RPMI7951 (cell line): ENCODE measurements around the gene HPS4. TPM values are rescaled to one million over a fixed set of nuclear protein-coding genes. Genes with fewer than 3 reads are reported as not detected.

Experiments
- DNase-seq: peaks from one replicate; pipeline ENCODE4 v3.0.0-alpha.2; 2012; ENCODE audit warnings: low read depth
- total RNA-seq: library from RNA; depleted of rRNA; stranded (reverse); fragments of >200 nt; shearing (Covaris generic); gene quantifications from 2 replicates; pipeline ENCODE4 v1.2.3, GENCODE V29; 2014

The HPS4 gene
- total RNA-seq, 1 experiment from 2014 or later: 18.5 TPM

GRCh38 chr22:26499188-26499703 is 15.7 kb upstream of the HPS4 start:
- DNase-seq: no peak

- no peak for DNase-seq
Observed at GRCh38 chr22:26496456-26496855, 12.9 kb upstream of the HPS4 start.

GRCh38 chr22:26494506-26494905 is 10.9 kb upstream of the HPS4 start:
- DNase-seq: no peak

- no peak for DNase-seq
Observed at GRCh38 chr22:26492220-26492619, 8.6 kb upstream of the HPS4 start.

GRCh38 chr22:26489447-26490036 is 6.0 kb upstream of the HPS4 start:
- peak; percentile 46 for DNase-seq

- no peak for DNase-seq
Observed at GRCh38 chr22:26487996-26488395, 4.4 kb upstream of the HPS4 start.

- DNase-seq: no peak
Observed at GRCh38 chr22:26486394-26486793, 2.8 kb upstream of the HPS4 start.

GRCh38 chr22:26485806-26486390 is 2.3 kb upstream of the HPS4 start:
- no peak for DNase-seq

GRCh38 chr22:26485013-26485412 is 1.4 kb upstream of the HPS4 start:
- no peak for DNase-seq

GRCh38 chr22:26484360-26484706 is 750 bp upstream of the HPS4 start:
- no peak for DNase-seq

GRCh38 chr22:26483043-26483438 is 542 bp downstream of the HPS4 start:
- no peak for DNase-seq

- no peak for DNase-seq
Observed at GRCh38 chr22:26482161-26482560, 1.4 kb downstream of the HPS4 start.

GRCh38 chr22:26481694-26482093 is 1.9 kb downstream of the HPS4 start:
- no peak for DNase-seq

GRCh38 chr22:26481112-26481693 is 2.4 kb downstream of the HPS4 start:
- no peak for DNase-seq

GRCh38 chr22:26480611-26480932 is 3.0 kb downstream of the HPS4 start:
- no peak for DNase-seq

- no peak for DNase-seq
Observed at GRCh38 chr22:26479792-26480610, 3.6 kb downstream of the HPS4 start.

GRCh38 chr22:26479043-26479791 is 4.4 kb downstream of the HPS4 start:
- peak; percentile 19 for DNase-seq

- DNase-seq: no peak
Observed at GRCh38 chr22:26477341-26477731, 6.2 kb downstream of the HPS4 start.

GRCh38 chr22:26476705-26477340 is 6.8 kb downstream of the HPS4 start:
- peak; percentile 85 for DNase-seq

- DNase-seq: peak; percentile 70
Observed at GRCh38 chr22:26474682-26475081, 8.9 kb downstream of the HPS4 start.

GRCh38 chr22:26471522-26471921 is 12.1 kb downstream of the HPS4 start:
- peak; percentile 91 for DNase-seq

GRCh38 chr22:26470807-26471206 is 12.8 kb downstream of the HPS4 start:
- no peak for DNase-seq
